Activated B cell treated with CpG ODN at 0.5 μM for 24 hours (primary cell): Measurements from ENCODE around the gene PHTF2. TPM values are rescaled to one million over a fixed set of nuclear protein-coding genes. Genes with fewer than 3 reads are reported as not detected.
A peak's percentile ranks its signal among the peaks of the same experiment; 100 is the strongest.

Source experiments
- ATAC-seq: fragments of 200-7000 bp; cut with Tn5 transposase; one replicate; pipeline ENCODE4 v1.10.0; 2021; ENCODE audit warnings: low read depth, mild to moderate bottlenecking, moderate library complexity
- CTCF ChIA-PET: fragments of 350-600 bp; sonication (Branson Sonifier 250); formaldehyde crosslinking; loops from one replicate; lab custom pipeline; 2021; ENCODE audit warnings: antibody characterized with exemption; lab: Charles Lee
- POLR2A ChIA-PET: fragments of 350-600 bp; sonication (Branson Sonifier 250); formaldehyde crosslinking; loops from one replicate; lab custom pipeline; 2021; ENCODE audit warnings: antibody characterized with exemption; lab: Charles Lee
- DNase-seq: peaks from one replicate; pipeline ENCODE4 v3.0.0; 2022
- H3K27ac Mint-ChIP-seq: one replicate; pipeline ENCODE4 v1.8.0; 2020; ENCODE audit warnings: mixed read lengths
- H3K27me3 Mint-ChIP-seq: one replicate; pipeline ENCODE4 v1.8.0; 2021; ENCODE audit warnings: mixed read lengths
- H3K36me3 Mint-ChIP-seq: one replicate; pipeline ENCODE4 v1.8.0; 2021; ENCODE audit warnings: low read depth, mixed read lengths
- H3K4me1 Mint-ChIP-seq: one replicate; pipeline ENCODE4 v1.8.0; 2021; ENCODE audit warnings: mixed read lengths
- H3K4me3 Mint-ChIP-seq: one replicate; pipeline ENCODE4 v1.8.0; 2020; ENCODE audit warnings: mild to moderate bottlenecking, mixed read lengths
- H3K9me3 Mint-ChIP-seq: one replicate; pipeline ENCODE4 v1.8.0; 2020; ENCODE audit warnings: mixed read lengths
- intact Hi-C: fragments of 100-400 bp; cut with micrococcal nuclease; formaldehyde crosslinking; loops from one replicate; pipeline ENCODE4 v1.15.1; 2024
- total RNA-seq: library from RNA; stranded (reverse); gene quantifications from 2 replicates; pipeline ENCODE4 v1.2.3, GENCODE V29; 2022
- TF ChIP-seq, protein P1 (sequence below): fragments of 200-600 bp; IDR thresholded peaks from one replicate; pipeline ENCODE4 v1.8.0; 2022; ENCODE audit warnings: antibody characterized with exemption, mild to moderate bottlenecking

Gene PHTF2
- total RNA-seq, 1 donor from 2014 or later = 38.9 TPM

- CTCF ChIA-PET = no interaction called here
- Mint-ChIP-seq H3K9me3 (no peaks in the 10 kb centered on the region), H3K4me1 (peaks cover 87% of the 10 kb centered on the region)
Measured at GRCh38 chr7:77800730-77801129, 2.2 kb downstream of the PHTF2 start.

GRCh38 chr7:77802557-77803405 is 4.2 kb downstream of the PHTF2 start:
- DNase-seq (no peak), ATAC-seq (no peak)
- POLR2A ChIA-PET = interaction anchor here (0.6 to 3.2 kb wide), 10 partner anchors 11 to 388 kb away, joined by 3 to 19 read pairs (median 4); partner anchors contain the start of gene RSBN1L
- peaks cover 30% of the 10 kb centered on the region for H3K36me3 Mint-ChIP-seq
- CTCF ChIA-PET = interaction anchor here (1.2 to 1.5 kb wide), 2 partner anchors 11 to 21 kb away, joined by 3 to 5 read pairs; no protein-coding TSS in a partner anchor
- TF ChIP-seq, protein P1, sequence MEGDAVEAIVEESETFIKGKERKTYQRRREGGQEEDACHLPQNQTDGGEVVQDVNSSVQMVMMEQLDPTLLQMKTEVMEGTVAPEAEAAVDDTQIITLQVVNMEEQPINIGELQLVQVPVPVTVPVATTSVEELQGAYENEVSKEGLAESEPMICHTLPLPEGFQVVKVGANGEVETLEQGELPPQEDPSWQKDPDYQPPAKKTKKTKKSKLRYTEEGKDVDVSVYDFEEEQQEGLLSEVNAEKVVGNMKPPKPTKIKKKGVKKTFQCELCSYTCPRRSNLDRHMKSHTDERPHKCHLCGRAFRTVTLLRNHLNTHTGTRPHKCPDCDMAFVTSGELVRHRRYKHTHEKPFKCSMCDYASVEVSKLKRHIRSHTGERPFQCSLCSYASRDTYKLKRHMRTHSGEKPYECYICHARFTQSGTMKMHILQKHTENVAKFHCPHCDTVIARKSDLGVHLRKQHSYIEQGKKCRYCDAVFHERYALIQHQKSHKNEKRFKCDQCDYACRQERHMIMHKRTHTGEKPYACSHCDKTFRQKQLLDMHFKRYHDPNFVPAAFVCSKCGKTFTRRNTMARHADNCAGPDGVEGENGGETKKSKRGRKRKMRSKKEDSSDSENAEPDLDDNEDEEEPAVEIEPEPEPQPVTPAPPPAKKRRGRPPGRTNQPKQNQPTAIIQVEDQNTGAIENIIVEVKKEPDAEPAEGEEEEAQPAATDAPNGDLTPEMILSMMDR = no peak
- H3K9me3 Mint-ChIP-seq = peaks cover 13% of the 10 kb centered on the region
- intact Hi-C loops = loop anchor here (1.0 kb wide), 2 partner anchors 10 to 22 kb away; no protein-coding TSS in a partner anchor
- H3K27me3 Mint-ChIP-seq = no peaks in the 10 kb centered on the region
- peak overlapping the region; percentile 41 for H3K4me3 Mint-ChIP-seq
- peaks cover 71% of the 10 kb centered on the region for H3K4me1 Mint-ChIP-seq
- H3K27ac Mint-ChIP-seq = peak overlapping the region; percentile 81

More at GRCh38 chr7:77800730-77801129, 2.2 kb downstream of the PHTF2 start:
- no peak for DNase-seq
- POLR2A ChIA-PET = interaction anchor here (0.7 to 1.2 kb wide), 2 partner anchors 23 to 106 kb away, joined by 4 to 5 read pairs; no protein-coding TSS in a partner anchor
- ATAC-seq = no peak
- H3K27ac Mint-ChIP-seq = peak overlapping the region; percentile 91
- TF ChIP-seq, protein P1 = no peak
- H3K36me3 Mint-ChIP-seq = peaks cover 21% of the 10 kb centered on the region
- intact Hi-C loops = no loop called here
- no peaks in the 10 kb centered on the region for H3K27me3 Mint-ChIP-seq
- peak overlapping the region; percentile 98 for H3K4me3 Mint-ChIP-seq

GRCh38 chr7:77806425-77806824 is 7.9 kb downstream of the PHTF2 start:
- TF ChIP-seq, protein P1 = no peak
- Mint-ChIP-seq H3K27me3 (no peaks in the 10 kb centered on the region), H3K36me3 (peaks cover 30% of the 10 kb centered on the region), H3K27ac (no peak overlapping the region), H3K4me3 (no peak overlapping the region), H3K4me1 (peaks cover 55% of the 10 kb centered on the region), H3K9me3 (peaks cover 19% of the 10 kb centered on the region)
- POLR2A ChIA-PET = no interaction called here
- no peak for ATAC-seq
- CTCF ChIA-PET = no interaction called here
- DNase-seq = no peak
- intact Hi-C loops = no loop called here

DNA sequence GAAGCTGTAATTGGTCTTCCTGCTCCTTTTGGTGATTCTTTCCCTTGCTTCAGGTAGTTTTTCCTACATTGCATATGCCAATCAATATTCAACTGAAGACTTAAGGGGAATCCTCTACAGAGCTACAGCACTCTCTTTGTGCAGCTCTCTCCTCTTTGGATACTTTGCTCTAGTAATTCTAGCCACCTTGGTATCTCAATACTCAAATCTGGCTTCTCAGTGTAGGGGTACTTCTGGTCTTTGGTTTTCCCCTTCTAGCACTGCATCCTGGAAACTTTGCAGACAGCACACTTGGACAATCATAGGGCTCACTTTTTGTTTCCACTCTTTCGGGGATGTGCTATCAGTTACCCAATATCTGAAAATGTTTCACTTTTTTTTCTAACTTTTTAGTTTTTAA is 9.9 kb downstream of the PHTF2 start:
- CTCF ChIA-PET = no interaction called here
- TF ChIP-seq, protein P1 = no peak

More for the DNA sequence above, 9.9 kb downstream of the PHTF2 start:
- POLR2A ChIA-PET = no interaction called here
- H3K9me3 Mint-ChIP-seq = peaks cover 19% of the 10 kb centered on the region
- H3K27ac Mint-ChIP-seq = no peak overlapping the region
- peaks cover 30% of the 10 kb centered on the region for H3K36me3 Mint-ChIP-seq
- ATAC-seq = no peak
- H3K4me1 Mint-ChIP-seq = peaks cover 52% of the 10 kb centered on the region
- H3K4me3 Mint-ChIP-seq = no peak overlapping the region
- DNase-seq = no peak
- intact Hi-C loops = no loop called here
- H3K27me3 Mint-ChIP-seq = no peaks in the 10 kb centered on the region
